Measurements from ENCODE around the gene TMTC2. TPM values are rescaled to one million over a fixed set of nuclear protein-coding genes. Genes with fewer than 3 reads are reported as not detected.

The TMTC2 gene
- polyA plus RNA-seq, 1 donor, result 12.1 TPM

DNA sequence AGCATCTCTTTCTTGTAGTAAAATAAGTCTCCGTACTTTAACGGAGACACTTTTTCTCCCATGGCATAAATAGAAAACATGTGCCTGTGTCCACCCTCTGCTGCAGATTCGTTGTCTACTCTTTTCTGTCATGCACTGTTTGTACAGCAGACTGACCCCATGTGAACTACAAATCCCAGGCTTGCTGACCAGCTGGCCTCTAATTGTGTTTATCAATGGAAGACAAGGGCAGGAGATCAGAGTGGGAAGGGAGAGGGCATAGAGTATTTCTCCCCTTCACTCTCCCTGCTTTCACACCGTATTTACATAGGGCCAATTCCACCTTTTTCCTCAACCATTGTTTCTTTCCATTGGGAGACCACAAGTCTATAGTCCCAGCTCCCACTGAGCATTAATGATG is 31.0 kb upstream of the TMTC2 start:
- 100% methylated on average over 1 of the region's 4 CpGs for WGBS (ENCODE audit: insufficient coverage, low lambda C conversion rate)
- no peaks in the 10 kb centered on the region for H3K36me3 ChIP-seq (ENCODE audit: control insufficient read depth, insufficient read depth, low read length)
- H3K4me1 ChIP-seq (ENCODE audit: control insufficient read depth, insufficient read depth, low read length), result no peaks in the 10 kb centered on the region
- H3K27ac ChIP-seq (ENCODE audit: low read length), result no peak overlapping the region
- peaks cover 5% of the 10 kb centered on the region for H3K9me3 ChIP-seq (ENCODE audit: control insufficient read depth, low read depth, low read length)
- no peak for DNase-seq
- no peaks in the 10 kb centered on the region for H3K27me3 ChIP-seq (ENCODE audit: control insufficient read depth, insufficient read depth, low read length)
- H3K4me3 ChIP-seq (ENCODE audit: low read length), result no peak overlapping the region

DNA sequence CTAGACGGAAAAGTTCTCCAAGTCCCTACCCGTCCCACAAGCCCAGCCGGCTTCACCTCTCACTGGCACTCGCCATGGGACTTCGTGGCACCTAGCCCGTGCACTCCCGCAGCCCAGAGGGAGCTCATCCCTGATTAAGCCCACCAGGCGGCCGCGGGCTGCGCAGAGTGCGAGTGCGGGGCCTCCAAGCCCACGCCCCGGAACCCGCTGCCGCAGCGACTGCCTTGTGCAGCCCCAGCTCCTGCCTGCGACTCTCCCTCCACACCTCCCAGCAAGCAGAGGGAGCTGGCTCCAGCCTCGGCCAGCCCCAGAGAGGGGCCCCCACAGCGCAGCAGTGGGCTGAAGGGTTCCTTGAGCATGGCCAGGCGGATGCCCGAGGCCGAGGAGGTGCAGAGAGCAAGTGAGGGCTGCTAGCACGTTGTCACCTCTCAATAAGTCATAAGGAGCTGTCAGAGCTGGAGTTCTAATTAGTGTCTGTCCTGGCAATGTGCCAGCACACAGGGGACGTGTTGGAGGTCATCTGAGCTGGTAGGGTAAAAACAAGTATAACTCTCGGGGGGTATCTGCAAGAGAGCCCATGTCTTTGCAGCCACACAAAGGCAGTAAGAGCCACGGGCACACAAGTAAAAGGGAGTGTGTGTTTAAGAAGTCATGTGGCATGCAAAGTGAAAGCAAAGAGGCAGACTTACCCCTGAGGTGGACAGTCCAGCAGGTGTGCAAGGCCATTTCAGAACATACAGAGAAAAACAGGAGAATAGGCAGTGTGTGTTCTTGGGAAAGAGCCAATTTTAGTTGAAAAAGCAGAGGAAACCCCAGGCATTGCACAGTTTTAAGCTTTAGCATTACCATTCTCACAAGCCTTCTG is 27.1 kb upstream of the TMTC2 start:
- Histone ChIP-seq H3K4me3 (ENCODE audit: low read length) (no peak overlapping the region), H3K4me1 (ENCODE audit: control insufficient read depth, insufficient read depth, low read length) (no peaks in the 10 kb centered on the region), H3K36me3 (ENCODE audit: control insufficient read depth, insufficient read depth, low read length) (no peaks in the 10 kb centered on the region), H3K9me3 (ENCODE audit: control insufficient read depth, low read depth, low read length) (peaks cover 5% of the 10 kb centered on the region), H3K27me3 (ENCODE audit: control insufficient read depth, insufficient read depth, low read length) (no peaks in the 10 kb centered on the region), H3K27ac (ENCODE audit: low read length) (no peak overlapping the region)
- DNase-seq, result no peak
- no CpG with 5 or more reads among the region's 28 CpGs for whole genome bisulfite sequencing (ENCODE audit: insufficient coverage, low lambda C conversion rate)

DNA sequence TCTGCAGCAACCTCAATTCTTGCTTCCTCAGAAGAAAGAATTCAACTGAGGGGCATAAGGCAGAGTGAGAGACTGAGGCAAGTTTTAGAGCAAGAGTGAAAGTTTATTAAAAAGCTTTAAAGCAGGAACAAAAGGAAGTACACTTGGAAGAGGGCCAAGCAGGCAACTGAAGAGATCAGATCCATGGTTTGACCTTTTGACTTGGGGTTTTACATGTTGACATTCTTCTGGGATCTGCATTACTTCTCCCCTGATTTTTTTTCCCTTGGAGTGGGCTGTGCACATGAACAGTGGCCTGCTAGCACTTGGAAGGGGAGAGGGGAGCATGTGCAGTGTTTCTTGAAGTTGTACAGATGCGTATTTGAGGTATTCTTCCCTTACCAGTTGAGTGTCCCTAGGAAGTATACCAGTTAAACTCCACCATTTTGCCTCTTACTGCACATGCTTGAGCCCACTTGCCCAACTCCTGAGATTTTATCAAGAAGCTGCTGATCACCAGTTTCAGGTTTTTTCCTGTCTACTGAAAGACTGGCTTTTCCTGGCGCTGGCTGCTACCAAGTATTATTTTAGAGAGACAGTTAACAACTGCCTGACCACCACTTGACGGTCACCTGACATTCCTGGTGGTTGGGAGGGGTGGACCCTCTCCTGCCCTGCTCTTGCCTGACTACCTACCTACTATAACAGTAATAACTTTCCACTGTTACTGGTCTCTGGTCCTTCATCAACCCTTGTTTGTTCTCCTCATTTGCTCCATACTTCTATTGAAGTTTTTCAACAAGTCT is 26.0 kb upstream of the TMTC2 start:
- Histone ChIP-seq H3K27ac (ENCODE audit: low read length) (no peak overlapping the region), H3K36me3 (ENCODE audit: control insufficient read depth, insufficient read depth, low read length) (no peaks in the 10 kb centered on the region), H3K4me1 (ENCODE audit: control insufficient read depth, insufficient read depth, low read length) (no peaks in the 10 kb centered on the region), H3K9me3 (ENCODE audit: control insufficient read depth, low read depth, low read length) (peaks cover 5% of the 10 kb centered on the region), H3K4me3 (ENCODE audit: low read length) (no peak overlapping the region), H3K27me3 (ENCODE audit: control insufficient read depth, insufficient read depth, low read length) (no peaks in the 10 kb centered on the region)
- no peak for DNase-seq
- no CpG with 5 or more reads among the region's 3 CpGs for WGBS (ENCODE audit: insufficient coverage, low lambda C conversion rate)

DNA sequence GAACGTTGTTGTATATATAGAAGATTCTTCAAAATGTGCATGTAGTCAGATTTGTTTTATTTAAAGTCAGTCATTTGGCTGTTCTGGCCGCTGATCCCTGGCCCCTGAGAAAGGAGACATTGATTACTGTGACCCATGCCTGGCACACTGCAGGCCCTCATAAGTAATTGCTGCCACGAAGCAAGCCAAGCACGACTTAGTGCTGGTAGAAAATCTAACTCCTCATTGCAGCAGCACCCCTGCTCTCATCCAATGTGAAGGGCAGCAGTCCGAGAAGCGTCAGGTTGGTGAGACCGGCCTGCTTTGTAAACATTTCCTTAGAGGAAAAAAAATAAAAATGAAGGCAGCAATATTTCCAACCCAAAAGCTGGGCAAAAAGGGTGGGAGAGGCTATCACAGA is 22.8 kb upstream of the TMTC2 start:
- H3K36me3 ChIP-seq (ENCODE audit: control insufficient read depth, insufficient read depth, low read length), result no peaks in the 10 kb centered on the region
- no peak for DNase-seq
- H3K4me3 ChIP-seq (ENCODE audit: low read length), result no peak overlapping the region
- peaks cover 5% of the 10 kb centered on the region for H3K9me3 ChIP-seq (ENCODE audit: control insufficient read depth, low read depth, low read length)
- H3K4me1 ChIP-seq (ENCODE audit: control insufficient read depth, insufficient read depth, low read length), result no peaks in the 10 kb centered on the region
- H3K27me3 ChIP-seq (ENCODE audit: control insufficient read depth, insufficient read depth, low read length), result no peaks in the 10 kb centered on the region
- no peak overlapping the region for H3K27ac ChIP-seq (ENCODE audit: low read length)
- 32% methylated on average over 3 of the region's 7 CpGs for WGBS (ENCODE audit: insufficient coverage, low lambda C conversion rate)

DNA sequence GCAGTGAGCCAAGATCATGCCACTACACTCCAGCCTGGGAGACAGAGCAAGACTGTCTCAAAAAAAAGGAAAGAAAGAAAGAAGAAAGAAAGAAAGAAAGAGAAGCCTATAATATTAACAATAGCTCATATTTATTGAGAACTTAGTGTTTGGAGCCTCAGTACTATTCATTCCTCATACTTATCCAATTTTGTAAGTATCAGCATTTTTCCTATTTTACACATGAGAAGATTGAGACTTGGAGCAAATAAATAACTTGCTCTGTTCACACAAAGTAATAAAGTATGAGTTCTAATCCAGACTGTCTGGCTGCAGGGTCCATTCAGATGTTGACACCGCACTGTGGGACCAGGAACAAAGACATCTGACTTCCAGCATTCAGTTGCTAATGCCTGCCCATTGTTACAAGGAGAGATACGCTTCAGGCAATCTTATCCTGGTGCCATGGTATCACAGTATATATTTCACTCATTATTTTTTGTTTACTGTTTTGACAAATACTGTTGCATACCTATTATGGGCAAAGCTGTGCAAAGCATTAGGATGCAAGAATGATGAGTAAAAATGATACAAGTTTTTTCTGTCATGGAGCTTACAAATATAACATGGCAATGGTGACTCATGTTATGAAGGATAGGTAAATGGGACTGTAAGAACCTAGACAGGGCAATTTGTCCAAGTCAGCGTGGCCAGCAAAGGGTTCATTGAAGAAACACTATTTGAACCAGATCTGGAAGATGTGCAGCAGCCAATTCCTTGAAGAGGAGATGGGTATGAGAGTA is 21.4 kb upstream of the TMTC2 start:
- DNase-seq, result no peak
- Histone ChIP-seq H3K4me1 (ENCODE audit: control insufficient read depth, insufficient read depth, low read length) (no peaks in the 10 kb centered on the region), H3K4me3 (ENCODE audit: low read length) (no peak overlapping the region), H3K9me3 (ENCODE audit: control insufficient read depth, low read depth, low read length) (no peaks in the 10 kb centered on the region), H3K27ac (ENCODE audit: low read length) (no peak overlapping the region), H3K27me3 (ENCODE audit: control insufficient read depth, insufficient read depth, low read length) (no peaks in the 10 kb centered on the region), H3K36me3 (ENCODE audit: control insufficient read depth, insufficient read depth, low read length) (no peaks in the 10 kb centered on the region)
- WGBS (ENCODE audit: insufficient coverage, low lambda C conversion rate), result no CpG with 5 or more reads among the region's 3 CpGs

DNA sequence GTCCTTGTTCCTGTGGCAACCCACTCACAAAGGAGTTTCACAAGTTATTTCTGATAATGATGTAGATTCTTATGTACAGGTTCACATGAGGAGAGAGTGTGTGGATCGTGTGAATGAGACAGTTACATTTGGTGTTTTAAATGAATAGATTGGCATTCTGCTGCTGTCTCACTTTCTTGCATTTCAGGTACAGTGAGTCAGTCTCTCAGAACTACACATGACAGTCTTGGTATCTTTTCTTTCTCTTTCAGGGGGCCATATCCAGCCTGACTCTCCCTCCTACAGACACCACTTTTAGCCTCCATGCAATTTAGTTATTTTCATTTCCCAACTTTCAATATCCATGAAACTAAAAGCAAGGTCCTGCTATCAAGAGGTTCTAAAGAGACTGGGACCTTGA is 19.9 kb upstream of the TMTC2 start:
- no peak for DNase-seq
- WGBS (ENCODE audit: insufficient coverage, low lambda C conversion rate), result no CpG with 5 or more reads among the region's 1 CpG
- Histone ChIP-seq H3K4me3 (ENCODE audit: low read length) (no peak overlapping the region), H3K27ac (ENCODE audit: low read length) (no peak overlapping the region), H3K4me1 (ENCODE audit: control insufficient read depth, insufficient read depth, low read length) (no peaks in the 10 kb centered on the region), H3K36me3 (ENCODE audit: control insufficient read depth, insufficient read depth, low read length) (no peaks in the 10 kb centered on the region), H3K27me3 (ENCODE audit: control insufficient read depth, insufficient read depth, low read length) (no peaks in the 10 kb centered on the region), H3K9me3 (ENCODE audit: control insufficient read depth, low read depth, low read length) (no peaks in the 10 kb centered on the region)

DNA sequence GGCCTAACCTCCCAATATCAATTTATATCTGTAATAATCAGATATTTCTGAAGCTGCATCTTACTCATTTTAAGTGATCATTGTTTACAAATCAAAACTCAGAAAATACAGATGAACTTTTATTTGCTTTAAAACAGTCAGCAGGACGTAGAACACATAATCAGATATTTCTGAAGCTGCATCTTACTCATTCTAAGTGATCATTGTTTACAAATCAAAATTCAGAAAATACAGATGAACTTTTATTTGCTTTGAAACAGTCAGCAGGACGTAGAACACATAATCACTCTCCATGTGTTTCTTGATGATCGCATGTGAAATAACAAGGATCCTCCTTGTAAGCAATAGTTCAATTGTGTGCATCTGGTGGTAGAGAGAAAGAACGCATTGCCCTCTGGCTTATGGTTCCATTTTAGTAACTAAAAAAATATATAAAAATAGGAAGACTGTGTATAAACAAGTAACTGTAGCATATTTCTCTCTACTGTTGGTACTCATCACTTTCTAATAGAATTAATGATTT is 15.0 kb upstream of the TMTC2 start:
- Histone ChIP-seq H3K4me3 (ENCODE audit: low read length) (no peak overlapping the region), H3K27ac (ENCODE audit: low read length) (no peak overlapping the region), H3K9me3 (ENCODE audit: control insufficient read depth, low read depth, low read length) (no peaks in the 10 kb centered on the region), H3K27me3 (ENCODE audit: control insufficient read depth, insufficient read depth, low read length) (no peaks in the 10 kb centered on the region), H3K36me3 (ENCODE audit: control insufficient read depth, insufficient read depth, low read length) (no peaks in the 10 kb centered on the region), H3K4me1 (ENCODE audit: control insufficient read depth, insufficient read depth, low read length) (no peaks in the 10 kb centered on the region)
- 81% methylated on average over 4 of the region's 4 CpGs for WGBS (ENCODE audit: insufficient coverage, low lambda C conversion rate)
- DNase-seq, result no peak

DNA sequence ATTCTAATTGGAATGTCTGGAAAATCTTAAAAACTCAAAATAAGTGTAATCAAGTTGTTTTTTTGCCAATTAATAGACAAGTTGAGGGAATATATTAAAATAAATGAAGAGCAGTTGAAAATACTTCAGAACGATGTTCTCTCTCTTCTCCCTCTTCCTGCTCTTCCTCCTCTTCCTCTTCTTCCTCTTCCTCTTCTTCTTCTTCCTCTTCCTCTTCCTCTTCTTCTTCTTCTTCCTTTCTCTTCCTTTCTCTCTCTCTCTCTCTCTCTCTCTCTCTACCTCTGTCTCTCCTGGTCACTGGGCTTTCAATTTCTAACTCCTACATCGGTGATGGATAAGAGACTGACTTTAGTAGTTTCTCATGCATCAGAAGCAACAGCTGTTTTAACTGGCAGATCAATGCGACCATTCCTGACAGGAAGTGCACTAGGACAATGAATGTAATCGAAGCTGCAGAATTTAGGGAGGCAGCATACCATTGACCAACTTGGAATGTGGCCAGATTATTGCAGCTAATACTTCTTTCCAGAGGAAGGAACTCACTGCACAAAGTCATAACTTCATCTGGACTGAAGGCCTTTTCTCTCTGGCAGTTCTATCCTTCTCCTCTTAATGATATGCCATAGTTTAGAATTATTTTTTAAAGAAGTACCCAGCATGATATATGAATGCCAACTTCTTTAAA is 13.8 kb upstream of the TMTC2 start:
- H3K27me3 ChIP-seq (ENCODE audit: control insufficient read depth, insufficient read depth, low read length), result no peaks in the 10 kb centered on the region
- no peaks in the 10 kb centered on the region for H3K36me3 ChIP-seq (ENCODE audit: control insufficient read depth, insufficient read depth, low read length)
- no peak overlapping the region for H3K27ac ChIP-seq (ENCODE audit: low read length)
- 100% methylated on average over 1 of the region's 4 CpGs for WGBS (ENCODE audit: insufficient coverage, low lambda C conversion rate)
- no peaks in the 10 kb centered on the region for H3K9me3 ChIP-seq (ENCODE audit: control insufficient read depth, low read depth, low read length)
- DNase-seq, result no peak
- H3K4me3 ChIP-seq (ENCODE audit: low read length), result no peak overlapping the region
- H3K4me1 ChIP-seq (ENCODE audit: control insufficient read depth, insufficient read depth, low read length), result no peaks in the 10 kb centered on the region

DNA sequence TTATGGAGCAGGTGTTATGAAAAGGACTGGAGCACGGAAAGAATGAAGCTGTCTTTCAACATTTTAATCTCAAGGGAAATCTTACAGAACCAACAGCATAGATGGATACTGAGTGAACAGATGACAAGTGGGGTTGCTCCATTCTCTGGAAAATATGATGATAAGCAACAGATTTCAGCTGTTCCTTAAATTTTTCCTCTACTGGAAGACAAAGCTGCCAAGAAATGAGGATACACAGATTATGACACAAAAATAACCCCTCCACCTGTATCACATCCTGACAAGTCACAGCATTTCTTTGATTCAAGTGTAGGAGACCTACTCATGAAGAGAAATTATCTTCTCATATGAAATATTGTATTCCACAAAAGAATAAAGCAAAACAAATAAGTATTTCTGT is 13.0 kb upstream of the TMTC2 start:
- H3K36me3 ChIP-seq (ENCODE audit: control insufficient read depth, insufficient read depth, low read length), result no peaks in the 10 kb centered on the region
- no peak overlapping the region for H3K4me3 ChIP-seq (ENCODE audit: low read length)
- H3K9me3 ChIP-seq (ENCODE audit: control insufficient read depth, low read depth, low read length), result no peaks in the 10 kb centered on the region
- H3K27me3 ChIP-seq (ENCODE audit: control insufficient read depth, insufficient read depth, low read length), result no peaks in the 10 kb centered on the region
- WGBS (ENCODE audit: insufficient coverage, low lambda C conversion rate), result no CpG with 5 or more reads among the region's 1 CpG
- DNase-seq, result no peak
- H3K4me1 ChIP-seq (ENCODE audit: control insufficient read depth, insufficient read depth, low read length), result no peaks in the 10 kb centered on the region
- no peak overlapping the region for H3K27ac ChIP-seq (ENCODE audit: low read length)

DNA sequence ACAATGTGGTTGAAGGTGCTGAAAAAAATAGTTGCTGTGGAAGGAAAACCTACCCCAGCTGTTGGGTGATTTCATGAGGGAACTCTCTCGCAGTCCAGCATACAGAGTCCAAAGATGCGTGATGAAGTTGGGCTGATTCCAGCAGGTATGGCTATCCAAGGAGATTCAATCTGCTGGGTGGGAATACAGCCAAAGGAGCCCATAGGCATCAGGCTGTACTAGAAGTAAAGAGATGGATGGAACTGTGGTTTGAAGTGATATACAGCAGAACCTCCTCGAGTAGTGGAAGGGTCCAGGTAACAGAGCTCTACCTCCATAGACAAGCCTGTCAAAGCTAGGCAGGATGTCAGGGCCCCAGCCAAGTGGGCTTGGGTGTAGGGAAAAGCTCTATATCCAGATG is 11.5 kb upstream of the TMTC2 start:
- Histone ChIP-seq H3K4me1 (ENCODE audit: control insufficient read depth, insufficient read depth, low read length) (no peaks in the 10 kb centered on the region), H3K9me3 (ENCODE audit: control insufficient read depth, low read depth, low read length) (no peaks in the 10 kb centered on the region)
- WGBS (ENCODE audit: insufficient coverage, low lambda C conversion rate), result no CpG with 5 or more reads among the region's 3 CpGs

More for the DNA sequence above, 11.5 kb upstream of the TMTC2 start:
- Histone ChIP-seq H3K27me3 (ENCODE audit: control insufficient read depth, insufficient read depth, low read length) (no peaks in the 10 kb centered on the region), H3K27ac (ENCODE audit: low read length) (no peak overlapping the region), H3K36me3 (ENCODE audit: control insufficient read depth, insufficient read depth, low read length) (no peaks in the 10 kb centered on the region), H3K4me3 (ENCODE audit: low read length) (no peak overlapping the region)
- no peak for DNase-seq

All from large intestine (tissue), 3 donors.